Endometrial microvascular endothelial cells (primary cell): ENCODE data around the gene F5. TPM values are rescaled to one million over a fixed set of nuclear protein-coding genes. Genes with fewer than 3 reads are reported as not detected.

Experiments
- in situ Hi-C: cut with HindIII; loops from 2 replicates; pipeline ENCODE4 v1.10.0; 2017; ENCODE audit warnings: low sequenced_read_pairs, low pct_unique_long_range_greater_than_20kb; ENCODE audit errors: inconsistent ontology term
- total RNA-seq: library from RNA; depleted of rRNA; stranded (reverse); fragments of >200 nt; gene quantifications from one replicate; pipeline ENCODE4 v1.2.3, GENCODE V29; 2015; ENCODE audit errors: inconsistent ontology term

F5 gene
- total RNA-seq, 1 donor from 2014 or later, result not detected

DNA sequence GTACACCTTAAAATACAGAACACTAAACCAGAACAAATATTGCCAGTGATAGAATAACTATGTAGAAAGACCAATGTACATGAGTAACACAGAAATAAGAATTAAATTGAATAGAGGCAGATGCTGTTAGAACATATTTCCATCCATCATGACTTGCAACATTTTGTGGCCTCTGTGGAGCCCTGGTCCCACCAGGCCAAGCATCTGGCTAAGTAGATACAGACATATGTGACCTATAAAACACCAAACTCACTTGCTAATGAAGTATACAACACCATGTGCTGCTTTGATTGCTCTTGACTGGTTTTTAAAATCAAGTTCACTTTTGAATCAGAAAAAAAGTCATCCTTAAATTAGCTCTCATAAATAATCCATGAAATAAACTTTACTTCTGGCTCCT, 121.0 kb downstream of the F5 start:
- in situ Hi-C loops, result no loop called here

Other genes starting within 250 kb of the F5 start
- gene NME7, start 218.7 kb downstream of the F5 start, total RNA-seq, result 22.7 TPM
- 33.5 TPM for gene BLZF1, start 218.3 kb downstream of the F5 start, total RNA-seq
- not detected for gene CCDC181, start 159.0 kb downstream of the F5 start, total RNA-seq
- 12.7 TPM for gene SLC19A2, start 100.5 kb downstream of the F5 start, total RNA-seq
- gene SELP, start 43.6 kb upstream of the F5 start, total RNA-seq, result 3.3 TPM
- not detected for gene SELL, start 125.1 kb upstream of the F5 start, total RNA-seq
- gene SELE, start 147.6 kb upstream of the F5 start, total RNA-seq, result 5.9 TPM
- gene METTL18, start 208.4 kb upstream of the F5 start, total RNA-seq, result 3.7 TPM